Activated CD8-positive, alpha-beta memory T cell treated with anti-CD3 and anti-CD28 coated beads for 36 hours (primary cell): Measurements from ENCODE around the gene FAM43A. TPM values are rescaled to one million over a fixed set of nuclear protein-coding genes. Genes with fewer than 3 reads are reported as not detected.

Experiments used
- CTCF ChIA-PET: fragments of 350-600 bp; sonication (Branson Sonifier 250); formaldehyde crosslinking; loops from one replicate; lab custom pipeline; 2021; ENCODE audit warnings: antibody characterized with exemption; lab: Charles Lee
- POLR2A ChIA-PET: fragments of 350-600 bp; sonication (Branson Sonifier 250); formaldehyde crosslinking; loops from one replicate; lab custom pipeline; 2021; ENCODE audit warnings: antibody characterized with exemption; lab: Charles Lee
- total RNA-seq, 2 experiments: library from RNA; stranded (reverse); gene quantifications; one replicate each; pipeline ENCODE4 v1.2.3, GENCODE V29; 2021

The FAM43A gene
- total RNA-seq, 2 experiments from 2014 or later = 12.5 to 12.9 TPM

- ChIA-PET CTCF (interaction anchor here (0.6 to 1.8 kb wide), 2 partner anchors 32 to 170 kb away, joined by 3 to 6 read pairs; no protein-coding TSS in a partner anchor), POLR2A (no interaction called here)
Measured at GRCh38 chr3:194720048-194720447, 34.4 kb downstream of the FAM43A start.

DNA sequence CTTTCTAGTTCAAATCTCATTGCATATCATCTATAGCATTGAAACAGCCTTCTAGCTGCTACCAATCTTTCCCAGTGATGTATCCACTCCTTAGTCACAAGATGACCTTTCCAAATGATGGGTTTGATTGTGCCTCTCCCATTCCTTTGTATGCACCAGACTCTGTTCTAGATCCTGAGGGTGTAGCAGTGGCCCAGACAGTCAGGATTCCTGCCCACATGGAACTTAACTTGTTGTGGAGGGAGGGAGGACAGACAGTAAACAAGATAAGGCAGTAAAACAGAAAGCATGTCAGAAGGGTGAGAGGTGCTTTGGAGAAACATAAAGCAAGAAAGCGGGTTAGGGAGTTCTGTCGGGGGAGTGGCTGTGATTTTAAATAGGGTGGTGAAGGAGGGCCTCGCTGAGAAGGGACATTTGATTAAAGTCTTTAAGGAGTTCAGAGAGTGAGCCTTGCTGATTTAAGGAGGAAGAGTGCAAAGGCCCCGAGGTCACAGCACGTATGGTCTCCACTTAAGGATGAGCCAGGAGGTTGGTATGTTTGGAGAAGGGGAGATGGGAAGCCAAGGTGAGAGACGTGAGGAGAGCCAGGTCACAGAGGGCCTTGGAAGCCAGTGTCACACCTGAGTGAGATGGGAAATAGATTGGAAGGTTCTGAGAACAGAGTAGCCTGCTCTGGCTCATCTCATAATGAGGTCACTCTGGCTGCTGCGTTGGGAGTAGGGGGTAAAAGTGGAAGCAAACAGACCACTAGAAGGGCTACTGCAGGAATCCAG lies 38.3 kb downstream of the FAM43A start:
- ChIA-PET CTCF (no interaction called here), POLR2A (no interaction called here)

DNA sequence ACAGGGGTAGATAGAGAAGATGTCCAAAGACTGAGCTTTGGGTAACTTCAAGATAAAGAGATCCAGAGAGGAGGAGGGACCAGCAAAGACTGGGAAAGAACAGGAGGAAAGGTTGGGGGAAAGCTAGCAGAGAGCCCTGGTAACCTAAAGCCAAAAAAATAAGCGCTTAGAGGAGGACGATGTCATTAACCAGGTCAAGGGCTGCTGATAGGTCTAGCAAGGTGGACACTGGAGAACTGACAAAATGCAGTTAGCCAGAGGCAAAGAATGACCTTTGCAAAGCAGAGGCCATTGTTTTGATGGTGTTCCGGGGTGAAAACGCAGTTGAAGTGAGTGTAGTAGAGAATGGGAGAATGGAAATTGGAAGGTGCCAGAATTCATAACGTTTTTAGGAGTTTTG lies 39.7 kb downstream of the FAM43A start:
- ChIA-PET CTCF (no interaction called here), POLR2A (no interaction called here)

- POLR2A ChIA-PET = no interaction called here
Measured at GRCh38 chr3:194727435-194728128, 41.9 kb downstream of the FAM43A start.

DNA sequence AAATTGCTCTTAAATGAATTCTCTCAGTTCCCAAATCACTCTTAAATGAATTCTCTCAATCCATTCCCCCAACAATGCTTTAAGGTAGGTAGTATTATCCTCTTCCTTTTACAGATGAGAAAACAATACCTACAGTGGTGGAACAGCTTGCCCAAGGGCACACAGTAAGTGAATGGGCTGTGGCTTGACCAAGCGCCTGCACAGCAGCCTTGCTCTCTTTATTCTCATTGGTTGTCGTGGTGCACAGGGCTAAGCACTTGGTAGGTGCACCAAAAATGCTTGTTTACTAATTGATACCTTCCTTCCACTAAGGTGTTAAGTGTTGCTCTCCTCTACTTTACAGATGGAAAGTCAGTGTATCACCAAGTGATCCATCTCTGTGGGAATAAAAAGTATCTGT lies 43.3 kb downstream of the FAM43A start:
- ChIA-PET POLR2A (no interaction called here), CTCF (interaction anchor here (0.7 kb wide), 1 partner anchor 948 kb away, joined by 3 read pairs; no protein-coding TSS in a partner anchor)

More at GRCh38 chr3:194727435-194728128, 41.9 kb downstream of the FAM43A start:
- CTCF ChIA-PET = no interaction called here

- ChIA-PET CTCF (no interaction called here), POLR2A (no interaction called here)
Measured at GRCh38 chr3:194730365-194730764, 44.7 kb downstream of the FAM43A start.

DNA sequence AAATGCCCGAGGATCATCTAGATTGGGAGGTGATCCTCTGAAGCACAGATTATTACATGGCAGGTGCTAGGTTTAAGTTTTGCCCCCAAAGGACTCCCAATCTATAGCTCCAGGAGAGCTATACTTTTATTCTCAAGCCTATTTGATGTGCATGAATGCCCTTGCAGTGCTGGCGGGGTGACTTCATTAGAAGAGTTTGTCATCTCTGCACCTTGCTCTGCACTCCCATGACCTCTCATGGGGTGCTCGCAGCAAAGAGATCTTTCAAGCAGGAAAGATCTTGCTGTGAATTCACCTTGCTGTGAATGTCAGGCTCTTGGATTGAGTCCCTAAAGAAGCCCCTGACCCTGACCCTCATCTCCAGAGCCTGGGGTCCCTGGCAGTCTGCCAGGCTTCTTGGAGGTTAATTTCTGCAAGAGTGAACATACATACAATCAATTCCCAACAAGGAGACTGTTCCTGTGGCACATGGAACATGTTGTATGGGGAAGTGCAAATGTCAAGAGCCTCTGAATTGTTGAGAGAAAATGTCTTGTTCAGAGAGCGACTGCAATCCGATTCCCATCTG lies 45.9 kb downstream of the FAM43A start:
- POLR2A ChIA-PET = no interaction called here
- CTCF ChIA-PET = no interaction called here

DNA sequence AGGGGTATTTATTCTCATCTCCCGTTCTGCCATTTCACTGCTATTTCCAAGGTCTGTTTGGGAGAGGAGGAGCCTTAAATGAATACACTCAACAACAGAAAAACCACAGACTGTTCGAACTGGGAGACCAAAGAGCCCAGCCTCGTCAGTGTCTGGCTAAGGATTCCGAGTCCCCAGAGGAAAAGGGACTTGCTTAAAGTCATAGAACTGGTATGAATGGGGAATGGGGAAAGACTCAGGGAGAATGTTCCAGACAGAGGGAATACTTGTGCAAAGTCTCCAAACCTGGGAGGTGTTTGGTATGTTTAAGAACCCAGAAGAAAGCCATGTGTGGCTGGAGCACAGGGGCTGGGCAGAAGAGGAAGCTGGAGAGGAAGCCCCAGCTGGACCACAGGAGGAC lies 46.9 kb downstream of the FAM43A start:
- POLR2A ChIA-PET = interaction anchor here (0.6 kb wide), 1 partner anchor 471 kb away, joined by 5 read pairs; no protein-coding TSS in a partner anchor
- CTCF ChIA-PET = interaction anchor here (1.1 kb wide), 1 partner anchor 25 kb away, joined by 3 read pairs; no protein-coding TSS in a partner anchor

DNA sequence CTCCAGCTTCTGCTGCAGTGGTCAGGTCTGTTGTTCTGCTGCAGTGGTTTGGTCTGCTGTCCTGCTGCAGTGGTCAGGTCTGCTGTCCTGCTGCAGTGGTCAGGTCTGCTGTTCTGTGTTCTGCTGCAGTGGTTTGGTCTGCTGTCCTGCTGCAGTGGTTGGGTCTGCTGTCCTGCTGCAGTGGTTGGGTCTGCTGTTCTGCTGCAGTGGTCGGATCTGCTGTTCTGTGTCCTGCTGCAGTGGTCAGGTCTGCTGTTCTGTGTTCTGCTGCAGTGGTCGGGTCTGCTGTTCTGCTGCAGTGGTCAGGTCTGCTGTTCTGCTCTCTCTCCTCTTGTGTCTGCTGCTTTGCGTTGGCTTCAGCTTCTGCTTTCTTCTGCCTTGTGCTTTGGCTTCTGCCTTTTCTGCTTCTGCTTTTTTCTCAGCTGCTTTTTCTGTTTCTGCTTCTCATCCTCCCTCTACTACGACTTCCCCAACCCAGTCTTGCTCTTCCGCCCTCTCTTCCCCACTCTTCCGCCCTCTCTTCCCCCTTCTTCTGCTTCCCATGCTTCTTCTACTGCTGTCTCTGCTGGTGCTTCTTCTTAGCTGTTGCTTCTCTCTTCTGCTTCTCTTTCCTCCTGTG lies 50.7 kb downstream of the FAM43A start:
- POLR2A ChIA-PET = no interaction called here
- CTCF ChIA-PET = no interaction called here

DNA sequence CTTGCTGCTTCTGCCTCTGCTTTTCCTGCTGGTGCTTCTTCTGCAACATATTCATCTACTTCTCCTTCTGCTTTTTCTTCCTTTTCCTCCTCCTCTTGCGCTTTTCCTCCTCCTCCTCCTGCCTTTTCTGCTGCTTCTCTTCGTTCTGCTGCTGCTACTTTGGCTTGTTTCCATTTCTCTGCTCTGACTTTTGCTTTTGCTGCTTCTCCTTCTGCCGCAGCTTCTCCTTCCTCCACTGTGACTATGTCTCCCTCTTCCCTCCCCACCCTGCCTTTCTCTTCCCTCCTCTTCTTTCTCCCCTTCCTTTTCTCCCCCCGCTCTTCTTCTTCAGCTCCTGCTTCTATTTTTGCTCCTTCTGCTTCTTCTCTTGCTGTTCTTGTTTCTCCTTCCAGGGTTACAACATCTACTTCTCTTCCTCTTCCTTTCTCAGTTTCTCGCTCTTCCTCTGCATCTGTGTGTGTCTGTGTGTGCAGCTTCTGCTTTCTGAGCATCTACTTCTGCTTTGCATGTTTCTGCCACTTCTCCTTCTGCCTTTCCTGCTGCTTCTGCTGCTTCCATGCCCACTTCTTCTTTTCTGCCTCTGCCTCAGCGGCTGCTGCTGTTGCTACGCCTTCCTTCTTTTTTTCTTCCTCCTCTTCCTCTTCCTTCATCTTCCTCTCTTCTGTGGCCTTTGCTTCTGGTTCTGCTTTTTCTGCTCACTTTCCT lies 51.4 kb downstream of the FAM43A start:
- ChIA-PET POLR2A (no interaction called here), CTCF (no interaction called here)

Other genes starting within 250 kb of the FAM43A start
- 100 to 1,000 TPM; 186 to 213 TPM for gene ATP13A3, start 198.9 kb upstream of the FAM43A start, total RNA-seq
- 1 to 10 TPM; 5.5 to 5.6 TPM for gene TMEM44, start 52.5 kb upstream of the FAM43A start, total RNA-seq
- gene LSG1, start 13.7 kb upstream of the FAM43A start, total RNA-seq = 10 to 100 TPM; 56.2 to 61.1 TPM